ENCODE results near the gene HUS1. TPM values are rescaled to one million over a fixed set of nuclear protein-coding genes. Genes with fewer than 3 reads are reported as not detected.
"Not testable (repeated sequence)": the region's sequence is repeated elsewhere in the genome, so short reads cannot be mapped to it uniquely, and the experiment has no call there.

The HUS1 gene
- total and polyA plus RNA-seq, 2 of the 13 experiments (the other 11 are each of a cell fraction or from before 2014, with no cell fraction given): 14.8 to 16.9 TPM

DNA sequence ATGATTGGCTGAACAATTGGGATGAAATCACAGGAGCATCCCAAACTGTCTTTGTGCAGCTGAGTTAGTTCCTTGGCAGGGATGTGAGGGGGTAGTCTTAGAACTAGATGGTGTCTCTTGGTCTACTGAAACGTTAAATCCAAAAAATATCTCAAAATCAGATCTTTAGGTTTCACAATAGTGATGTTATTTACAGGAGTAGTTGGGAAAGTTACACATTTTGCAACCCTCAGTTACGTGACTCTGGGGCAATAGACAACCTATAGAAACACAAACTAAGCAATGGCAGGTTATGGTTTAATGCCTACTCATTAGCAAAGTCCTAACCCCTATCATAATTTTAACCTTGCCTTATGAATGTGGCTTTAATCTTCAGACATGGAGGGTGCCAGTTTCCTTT, 55.1 kb downstream of the HUS1 start:
- H3K4me3 ChIP-seq (replicated peaks in 1 of 3; ENCODE audit: insufficient read depth in 1 of 3, low read depth in 2 of 3, low read length in 3 of 3): no peak overlapping the region
- no peaks in the 10 kb centered on the region for H3K36me3 ChIP-seq (replicated peaks in 1 of 2; ENCODE audit: control insufficient read depth in 1 of 2, insufficient read depth in 2 of 2, low read length in 2 of 2)
- no peak for TF ChIP-seq ZNF510 (CRISPR knock-in tag; IDR thresholded peaks at IDR 0.05; ENCODE audit: low read depth)
- TF ChIP-seq CEBPB (IDR thresholded peaks at IDR 0.05; ENCODE audit: borderline replicate concordance, low read depth, low read length): peak; percentile 50; the same call in 1 of the 2 replicates
- no peak for TF ChIP-seq ZSCAN31 (CRISPR knock-in tag; IDR thresholded peaks at IDR 0.05; ENCODE audit: low read depth)
- TF ChIP-seq ELF1 (CRISPR knock-in tag; IDR thresholded peaks at IDR 0.05): no peak
- TF ChIP-seq ARNT (IDR thresholded peaks at IDR 0.05): no peak
- TF ChIP-seq EHMT2 (IDR thresholded peaks at IDR 0.05; ENCODE audit: borderline replicate concordance, low read depth, low read length): no peak
- no peak overlapping the region for H3K9ac ChIP-seq (ENCODE audit: insufficient read depth, low read depth, low read length)
- H3K79me2 ChIP-seq (ENCODE audit: insufficient read depth, low read length): no peaks in the 10 kb centered on the region
- no peaks in the 10 kb centered on the region for H3K9me3 ChIP-seq (ENCODE audit: low read length)
- DNase-seq (ENCODE audit: low spot score) (no peak), ATAC-seq (no peak), FAIRE-seq (no peak)
- no peaks in the 10 kb centered on the region for H3K4me1 ChIP-seq (ENCODE audit: insufficient read depth, low read length)
- in situ Hi-C loops (cut with HindIII; ENCODE audit: extremely low pct_ligation_motif_present, low pct_unique_long_range_greater_than_20kb) (no loop called here), intact Hi-C loops (cut with micrococcal nuclease; ENCODE audit: unreplicated experiment) (no loop called here)
- H3K4me2 ChIP-seq (ENCODE audit: low read depth, low read length): no peak overlapping the region
- BruUV-seq (replicated peaks): no TSS peak
- CTCF ChIA-PET (ENCODE audit: low intra/inter-chr PET ratio, low total read pairs): no interaction called here
- POLR2A ChIA-PET: no interaction called here
- WGBS (ENCODE audit: low lambda C conversion rate): 0% methylated on average over 2 of the region's 2 CpGs
- no peaks in the 10 kb centered on the region for H3K27me3 ChIP-seq (ENCODE audit: control insufficient read depth in 1 of 2, insufficient read depth in 2 of 2, low read length in 2 of 2)
- no peak overlapping the region for H2AFZ ChIP-seq (ENCODE audit: low read length)
- H3K27ac ChIP-seq (ENCODE audit: extremely low read length, insufficient read depth, low read length): no peak overlapping the region
- no peaks in the 10 kb centered on the region for H4K20me1 ChIP-seq (ENCODE audit: insufficient read depth, low read length)

DNA sequence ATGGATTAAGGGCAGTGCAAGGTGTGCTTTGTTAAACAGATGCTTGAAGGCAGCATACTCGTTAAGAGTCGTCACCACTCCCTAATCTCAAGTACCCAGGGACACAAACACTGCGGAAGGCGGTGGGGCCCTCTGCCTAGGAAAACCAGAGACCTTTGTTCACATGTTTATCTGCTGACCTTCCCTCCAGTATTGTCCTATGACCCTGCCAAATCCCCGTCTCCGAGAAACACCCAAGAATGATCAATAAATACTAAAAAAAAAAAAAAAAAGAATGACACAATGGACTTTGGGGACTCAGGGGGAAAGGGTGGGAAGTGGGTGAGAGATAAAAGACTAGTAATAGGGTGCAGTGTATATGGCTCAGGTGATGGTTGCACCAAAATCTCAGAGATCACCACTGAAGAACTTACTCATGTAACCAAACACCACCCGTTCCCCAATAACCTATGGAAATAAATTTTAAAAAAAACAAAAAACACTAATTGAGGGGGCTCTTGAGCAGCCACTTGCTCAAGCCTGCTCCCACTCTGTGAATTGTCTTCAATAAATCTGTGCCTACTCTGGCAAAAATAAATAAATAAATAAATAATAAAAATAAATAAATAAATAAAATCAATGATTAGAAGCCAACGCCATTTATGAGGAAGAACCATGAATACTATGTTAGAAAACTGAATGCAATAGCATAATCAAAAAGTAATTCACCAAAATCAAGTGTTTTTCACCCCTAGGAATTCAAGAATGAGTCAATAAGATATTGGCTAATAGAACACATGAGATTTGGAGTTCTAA, 56.1 kb downstream of the HUS1 start:
- H4K20me1 ChIP-seq (ENCODE audit: insufficient read depth, low read length); ATAC-seq; intact Hi-C loops (cut with micrococcal nuclease; ENCODE audit: unreplicated experiment); H3K27me3 ChIP-seq (ENCODE audit: control insufficient read depth in 1 of 2, insufficient read depth in 2 of 2, low read length in 2 of 2); H3K4me2 ChIP-seq (ENCODE audit: low read depth, low read length); FAIRE-seq; H3K9me3 ChIP-seq (ENCODE audit: low read length); in situ Hi-C loops (cut with HindIII; ENCODE audit: extremely low pct_ligation_motif_present, low pct_unique_long_range_greater_than_20kb); H3K4me3 ChIP-seq (replicated peaks in 1 of 3; ENCODE audit: insufficient read depth in 1 of 3, low read depth in 2 of 3, low read length in 3 of 3); H3K9ac ChIP-seq (ENCODE audit: insufficient read depth, low read depth, low read length); H3K27ac ChIP-seq (ENCODE audit: extremely low read length, insufficient read depth, low read length); POLR2A ChIA-PET; H2AFZ ChIP-seq (ENCODE audit: low read length); H3K79me2 ChIP-seq (ENCODE audit: insufficient read depth, low read length); CTCF ChIA-PET (ENCODE audit: low intra/inter-chr PET ratio, low total read pairs); H3K36me3 ChIP-seq (replicated peaks in 1 of 2; ENCODE audit: control insufficient read depth in 1 of 2, insufficient read depth in 2 of 2, low read length in 2 of 2); DNase-seq (ENCODE audit: low spot score); BruUV-seq (replicated peaks); H3K4me1 ChIP-seq (ENCODE audit: insufficient read depth, low read length); TF ChIP-seq SOX6 (IDR thresholded peaks at IDR 0.05): not testable (repeated sequence)
- WGBS (ENCODE audit: low lambda C conversion rate): 15% methylated on average over 8 of the region's 8 CpGs
- peak; percentile 50; the same call in 1 of the 2 replicates for TF ChIP-seq SOX6 (CRISPR knock-in tag; IDR thresholded peaks at IDR 0.05)
- peak; percentile 59 for TF ChIP-seq BCL6 (CRISPR knock-in tag; IDR thresholded peaks at IDR 0.05)
- peak; percentile 37; the same call in 1 of the 2 replicates for TF ChIP-seq ZNF652 (CRISPR knock-in tag; IDR thresholded peaks at IDR 0.05; ENCODE audit: borderline replicate concordance, low read depth)

DNA sequence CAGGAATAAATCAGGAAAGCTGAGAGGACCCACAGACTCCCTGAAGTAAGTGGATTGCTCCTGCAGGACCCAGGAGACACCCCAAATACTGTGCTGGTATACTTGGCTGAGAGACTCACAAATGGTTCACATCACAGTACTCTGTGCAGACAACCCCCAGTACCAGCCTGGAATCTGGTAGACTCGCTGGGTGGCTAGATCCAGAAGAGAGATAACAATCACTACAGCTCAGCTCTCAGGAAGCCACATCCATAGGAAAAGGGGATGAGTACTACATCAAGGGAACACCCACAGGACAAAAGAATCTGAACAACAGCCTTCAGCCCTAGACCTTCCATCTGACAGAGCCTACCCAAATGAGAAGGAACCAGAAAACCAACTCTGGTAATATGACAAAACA, 62.9 kb downstream of the HUS1 start:
- H3K27ac ChIP-seq (ENCODE audit: extremely low read length, insufficient read depth, low read length); intact Hi-C loops (cut with micrococcal nuclease; ENCODE audit: unreplicated experiment); POLR2A ChIA-PET; H3K4me2 ChIP-seq (ENCODE audit: low read depth, low read length); H3K9me3 ChIP-seq (ENCODE audit: low read length); H3K36me3 ChIP-seq (replicated peaks in 1 of 2; ENCODE audit: control insufficient read depth in 1 of 2, insufficient read depth in 2 of 2, low read length in 2 of 2); H3K4me1 ChIP-seq (ENCODE audit: insufficient read depth, low read length); in situ Hi-C loops (cut with HindIII; ENCODE audit: extremely low pct_ligation_motif_present, low pct_unique_long_range_greater_than_20kb); H3K4me3 ChIP-seq (replicated peaks in 1 of 3; ENCODE audit: insufficient read depth in 1 of 3, low read depth in 2 of 3, low read length in 3 of 3); DNase-seq (ENCODE audit: low spot score); BruUV-seq (replicated peaks); ATAC-seq; H4K20me1 ChIP-seq (ENCODE audit: insufficient read depth, low read length); FAIRE-seq; H3K79me2 ChIP-seq (ENCODE audit: insufficient read depth, low read length); H2AFZ ChIP-seq (ENCODE audit: low read length); CTCF ChIA-PET (ENCODE audit: low intra/inter-chr PET ratio, low total read pairs); H3K9ac ChIP-seq (ENCODE audit: insufficient read depth, low read depth, low read length); H3K27me3 ChIP-seq (ENCODE audit: control insufficient read depth in 1 of 2, insufficient read depth in 2 of 2, low read length in 2 of 2): not testable (repeated sequence)
- WGBS (ENCODE audit: low lambda C conversion rate): 13% methylated on average over 1 of the region's 1 CpG
